Panc1 (cell line): ENCODE measurements around the gene SYT17. TPM values are rescaled to one million over a fixed set of nuclear protein-coding genes. Genes with fewer than 3 reads are reported as not detected.

Experiments
- ATAC-seq: fragments of 200-7000 bp; cut with Tn5 transposase; 2 replicates; pipeline ENCODE4 v1.9.1; 2020; ENCODE audit warnings: mild to moderate bottlenecking, moderate library complexity
- BruUV-seq: library from RNA; stranded (reverse); fragments of 400-500 nt; replicated peaks from 2 replicates; lab custom pipeline; 2021; lab: Mats Ljungman, UMichigan
- CTCF ChIA-PET: fragments of 300-600 bp; sonication (Branson Sonifier 250); formaldehyde crosslinking; loops from one replicate; lab custom pipeline; 2022; ENCODE audit warnings: antibody characterized with exemption; lab: Charles Lee
- POLR2A ChIA-PET: fragments of 300-600 bp; sonication (Branson Sonifier 250); formaldehyde crosslinking; loops from one replicate; lab custom pipeline; 2022; ENCODE audit warnings: antibody characterized with exemption; lab: Charles Lee
- DNase-seq: peaks from one replicate; pipeline ENCODE4 v3.0.0-alpha.2; 2010; ENCODE audit warnings: low read depth, low spot score
- H3K27ac ChIP-seq: 2 replicates; pipeline ENCODE4 v1.5.1; 2011; ENCODE audit warnings: mild to moderate bottlenecking, low read length, inconsistent platforms
- H3K27me3 ChIP-seq: fragments of 200-500 bp; sonication (Bioruptor generic); 2 replicates; pipeline ENCODE4 v1.6.0; 2014; ENCODE audit warnings: low read length, inconsistent platforms; ENCODE audit not compliant: control insufficient read depth, insufficient read depth
- H3K36me3 ChIP-seq: fragments of 200-500 bp; sonication (Bioruptor generic); 2 replicates; pipeline ENCODE4 v1.5.1; 2014; ENCODE audit warnings: inconsistent platforms, mild to moderate bottlenecking, low read length, moderate library complexity; ENCODE audit not compliant: control insufficient read depth, insufficient read depth
- H3K4me1 ChIP-seq: 2 replicates; pipeline ENCODE4 v1.5.1; 2011; ENCODE audit warnings: inconsistent platforms, mild to moderate bottlenecking, low read length, moderate library complexity; ENCODE audit not compliant: control insufficient read depth, insufficient read depth
- H3K4me3 ChIP-seq, 2 experiments: 2 replicates each; pipeline ENCODE4 v1.5.1; 2011 to 2012; ENCODE audit warnings: low read depth in 2 of 2, low read length in 2 of 2, mild to moderate bottlenecking in 2 of 2, inconsistent platforms in 1 of 2, moderate library complexity in 1 of 2
- H3K9me3 ChIP-seq: fragments of 200-500 bp; sonication (Bioruptor generic); 2 replicates; pipeline ENCODE4 v1.5.1; 2014; ENCODE audit warnings: low read depth, mild to moderate bottlenecking, inconsistent platforms, low read length, moderate library complexity; ENCODE audit not compliant: control insufficient read depth, insufficient read depth
- POLR2AphosphoS5 ChIP-seq: IDR thresholded peaks from 2 replicates; pipeline ENCODE4 v1.6.1; 2012; ENCODE audit warnings: mild to moderate bottlenecking, low read depth, low read length, moderate library complexity
- SIN3A ChIP-seq: IDR thresholded peaks from 2 replicates; pipeline ENCODE4 v1.6.1; 2012; ENCODE audit warnings: low read depth, mild to moderate bottlenecking, low read length, moderate library complexity, borderline replicate concordance; ENCODE audit not compliant: insufficient read depth
- TCF7L2 ChIP-seq: IDR thresholded peaks from 2 replicates; pipeline ENCODE4 v1.6.1; 2011; ENCODE audit warnings: mild to moderate bottlenecking, low read depth, low read length, inconsistent platforms
- in situ Hi-C: cut with HindIII; loops from 2 replicates; pipeline ENCODE4 v1.10.0; 2016; ENCODE audit warnings: low sequenced_read_pairs, low pct_unique_long_range_greater_than_20kb
- intact Hi-C: fragments of 100-400 bp; cut with micrococcal nuclease; formaldehyde crosslinking; loops from one replicate; pipeline ENCODE4 v1.10.0; 2022; ENCODE audit not compliant: unreplicated experiment
- total RNA-seq: library from RNA; stranded (reverse); gene quantifications from one replicate; pipeline ENCODE4 v1.2.1, GENCODE V29; 2021; ENCODE audit not compliant: unreplicated experiment
- TF ChIP-seq, protein P1 (sequence below), 2 experiments: IDR thresholded peaks; 2 replicates each; pipeline ENCODE4 v1.6.1; 2011 to 2012; ENCODE audit warnings: low read depth in 2 of 2, control low read depth in 1 of 2, low read length in 1 of 2, mild to moderate bottlenecking in 1 of 2, moderate library complexity in 1 of 2; ENCODE audit not compliant: insufficient read depth in 1 of 2
- TF ChIP-seq, protein P2 (sequence below): fragments of 450-650 bp; IDR thresholded peaks from 2 replicates; pipeline ENCODE4 v1.5.1; 2017; ENCODE audit warnings: mild to moderate bottlenecking

Gene SYT17
- total RNA-seq, 1 experiment from 2014 or later: 5.4 TPM

DNA sequence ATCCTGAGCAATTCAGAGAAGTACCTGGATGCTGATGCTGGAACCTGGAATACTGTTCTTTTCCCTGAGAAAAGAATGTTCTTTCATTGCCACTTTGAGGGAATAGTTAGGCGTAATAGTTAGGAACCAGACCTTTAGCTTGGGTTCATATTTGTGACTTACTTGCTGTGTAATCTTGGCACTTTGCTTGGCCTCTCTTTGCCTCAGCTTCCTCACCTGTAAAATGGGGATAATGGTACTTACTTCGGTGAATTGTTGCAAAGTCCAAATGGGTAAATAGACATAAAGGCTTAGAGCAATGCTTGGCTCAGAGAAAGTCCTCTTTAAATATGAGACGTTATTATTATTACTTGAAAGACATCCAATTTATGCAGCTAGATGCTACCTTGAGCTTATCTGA is 62.5 kb downstream of the SYT17 start:
- ATAC-seq: no peak
- in situ Hi-C loops: no loop called here
- Histone ChIP-seq H3K27me3 (no peaks in the 10 kb centered on the region), H3K9me3 (peaks cover 5% of the 10 kb centered on the region; the same call in 1 of the 2 replicates), H3K4me3 (no peak overlapping the region), H3K27ac (no peak overlapping the region), H3K36me3 (no peaks in the 10 kb centered on the region), H3K4me1 (no peaks in the 10 kb centered on the region)
- BruUV-seq: no TSS peak
- CTCF ChIA-PET: no interaction called here
- no peak for TF ChIP-seq SIN3A
- TF ChIP-seq, protein P1, sequence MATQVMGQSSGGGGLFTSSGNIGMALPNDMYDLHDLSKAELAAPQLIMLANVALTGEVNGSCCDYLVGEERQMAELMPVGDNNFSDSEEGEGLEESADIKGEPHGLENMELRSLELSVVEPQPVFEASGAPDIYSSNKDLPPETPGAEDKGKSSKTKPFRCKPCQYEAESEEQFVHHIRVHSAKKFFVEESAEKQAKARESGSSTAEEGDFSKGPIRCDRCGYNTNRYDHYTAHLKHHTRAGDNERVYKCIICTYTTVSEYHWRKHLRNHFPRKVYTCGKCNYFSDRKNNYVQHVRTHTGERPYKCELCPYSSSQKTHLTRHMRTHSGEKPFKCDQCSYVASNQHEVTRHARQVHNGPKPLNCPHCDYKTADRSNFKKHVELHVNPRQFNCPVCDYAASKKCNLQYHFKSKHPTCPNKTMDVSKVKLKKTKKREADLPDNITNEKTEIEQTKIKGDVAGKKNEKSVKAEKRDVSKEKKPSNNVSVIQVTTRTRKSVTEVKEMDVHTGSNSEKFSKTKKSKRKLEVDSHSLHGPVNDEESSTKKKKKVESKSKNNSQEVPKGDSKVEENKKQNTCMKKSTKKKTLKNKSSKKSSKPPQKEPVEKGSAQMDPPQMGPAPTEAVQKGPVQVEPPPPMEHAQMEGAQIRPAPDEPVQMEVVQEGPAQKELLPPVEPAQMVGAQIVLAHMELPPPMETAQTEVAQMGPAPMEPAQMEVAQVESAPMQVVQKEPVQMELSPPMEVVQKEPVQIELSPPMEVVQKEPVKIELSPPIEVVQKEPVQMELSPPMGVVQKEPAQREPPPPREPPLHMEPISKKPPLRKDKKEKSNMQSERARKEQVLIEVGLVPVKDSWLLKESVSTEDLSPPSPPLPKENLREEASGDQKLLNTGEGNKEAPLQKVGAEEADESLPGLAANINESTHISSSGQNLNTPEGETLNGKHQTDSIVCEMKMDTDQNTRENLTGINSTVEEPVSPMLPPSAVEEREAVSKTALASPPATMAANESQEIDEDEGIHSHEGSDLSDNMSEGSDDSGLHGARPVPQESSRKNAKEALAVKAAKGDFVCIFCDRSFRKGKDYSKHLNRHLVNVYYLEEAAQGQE (IDR thresholded peaks at IDR 0.05; ENCODE audit: insufficient read depth in 1 of 2, low read depth in 2 of 2, low read length in 1 of 2): no peak
- no peak for TF ChIP-seq TCF7L2
- TF ChIP-seq, protein P2, sequence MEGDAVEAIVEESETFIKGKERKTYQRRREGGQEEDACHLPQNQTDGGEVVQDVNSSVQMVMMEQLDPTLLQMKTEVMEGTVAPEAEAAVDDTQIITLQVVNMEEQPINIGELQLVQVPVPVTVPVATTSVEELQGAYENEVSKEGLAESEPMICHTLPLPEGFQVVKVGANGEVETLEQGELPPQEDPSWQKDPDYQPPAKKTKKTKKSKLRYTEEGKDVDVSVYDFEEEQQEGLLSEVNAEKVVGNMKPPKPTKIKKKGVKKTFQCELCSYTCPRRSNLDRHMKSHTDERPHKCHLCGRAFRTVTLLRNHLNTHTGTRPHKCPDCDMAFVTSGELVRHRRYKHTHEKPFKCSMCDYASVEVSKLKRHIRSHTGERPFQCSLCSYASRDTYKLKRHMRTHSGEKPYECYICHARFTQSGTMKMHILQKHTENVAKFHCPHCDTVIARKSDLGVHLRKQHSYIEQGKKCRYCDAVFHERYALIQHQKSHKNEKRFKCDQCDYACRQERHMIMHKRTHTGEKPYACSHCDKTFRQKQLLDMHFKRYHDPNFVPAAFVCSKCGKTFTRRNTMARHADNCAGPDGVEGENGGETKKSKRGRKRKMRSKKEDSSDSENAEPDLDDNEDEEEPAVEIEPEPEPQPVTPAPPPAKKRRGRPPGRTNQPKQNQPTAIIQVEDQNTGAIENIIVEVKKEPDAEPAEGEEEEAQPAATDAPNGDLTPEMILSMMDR: no peak
- no peak for DNase-seq
- intact Hi-C loops: no loop called here
- POLR2A ChIA-PET: no interaction called here

DNA sequence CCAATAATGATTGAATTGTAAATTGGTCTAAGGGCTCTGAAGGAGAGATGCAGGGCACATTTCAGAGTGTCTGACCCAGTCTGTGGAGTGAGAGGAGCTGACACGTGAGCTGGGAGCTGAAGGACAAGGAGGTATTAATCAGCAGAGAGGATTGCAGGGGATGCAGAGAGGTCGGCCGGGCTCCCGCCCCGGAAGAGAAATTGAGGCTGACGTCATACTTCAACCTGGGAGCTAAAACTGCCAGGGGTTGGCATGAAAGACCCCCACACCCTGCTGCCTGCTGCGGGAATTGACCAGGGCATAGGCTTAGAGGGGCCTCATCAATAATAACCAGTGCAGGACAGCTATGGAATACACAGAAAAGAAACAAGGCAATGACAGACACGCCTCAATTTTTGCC is 63.8 kb downstream of the SYT17 start:
- POLR2A ChIA-PET: no interaction called here
- in situ Hi-C loops: no loop called here

More for the DNA sequence above, 63.8 kb downstream of the SYT17 start:
- TF ChIP-seq, protein P1 (IDR thresholded peaks at IDR 0.05; ENCODE audit: insufficient read depth in 1 of 2, low read depth in 2 of 2, low read length in 1 of 2): no peak
- no peak for TF ChIP-seq POLR2AphosphoS5
- TF ChIP-seq, protein P2: no peak
- no peak for TF ChIP-seq TCF7L2
- no peak for TF ChIP-seq SIN3A
- intact Hi-C loops: no loop called here
- Histone ChIP-seq H3K27ac (no peak overlapping the region), H3K27me3 (no peaks in the 10 kb centered on the region), H3K4me3 (no peak overlapping the region), H3K36me3 (no peaks in the 10 kb centered on the region), H3K4me1 (no peaks in the 10 kb centered on the region), H3K9me3 (peaks cover 15% of the 10 kb centered on the region; the same call in 1 of the 2 replicates)
- CTCF ChIA-PET: no interaction called here
- ATAC-seq (no peak), DNase-seq (no peak)
- BruUV-seq: no TSS peak
